Mesendoderm (in vitro differentiated cells): ENCODE measurements around the gene CTDNEP1.

ENCODE experiments used
- DNase-seq: peaks from one replicate; pipeline ENCODE4 v3.0.0; 2013
- H2AK5ac ChIP-seq: 2 replicates; pipeline ENCODE4 v1.6.1; 2013; ENCODE audit warnings: low read length, inconsistent platforms
- H2BK120ac ChIP-seq: 2 replicates; pipeline ENCODE4 v1.6.1; 2013; ENCODE audit warnings: low read depth, mild to moderate bottlenecking, low read length, moderate library complexity, mixed read lengths
- H2BK15ac ChIP-seq: replicated peaks from 2 replicates; pipeline ENCODE4 v1.6.1; 2013; ENCODE audit warnings: low read depth, mild to moderate bottlenecking, moderate library complexity
- H2BK5ac ChIP-seq: 2 replicates; pipeline ENCODE4 v1.6.1; 2013; ENCODE audit warnings: low read length, inconsistent platforms
- H3K18ac ChIP-seq: 2 replicates; pipeline ENCODE4 v1.6.1; 2013; ENCODE audit warnings: mild to moderate bottlenecking, low read length, mixed read lengths
- H3K23ac ChIP-seq: one replicate; pipeline ENCODE4 v1.6.1; 2013; ENCODE audit warnings: low read length
- H3K27ac ChIP-seq: 2 replicates; pipeline ENCODE4 v1.5.1; 2013; ENCODE audit warnings: low read depth, mild to moderate bottlenecking, inconsistent platforms, low read length, moderate library complexity
- H3K27me3 ChIP-seq: 2 replicates; pipeline ENCODE4 v1.6.1; 2013; ENCODE audit warnings: low read length, control low read depth, mild to moderate bottlenecking, inconsistent platforms; ENCODE audit not compliant: insufficient read depth, poor library complexity
- H3K36me3 ChIP-seq: 2 replicates; pipeline ENCODE4 v1.6.1; 2013; ENCODE audit warnings: low read length, inconsistent platforms; ENCODE audit not compliant: control insufficient read depth, insufficient read depth
- H3K4ac ChIP-seq: one replicate; pipeline ENCODE4 v1.6.1; 2013; ENCODE audit warnings: low read depth, mild to moderate bottlenecking, low read length, moderate library complexity
- H3K4me1 ChIP-seq: 2 replicates; pipeline ENCODE4 v1.6.1; 2013; ENCODE audit warnings: low read depth, low read length, inconsistent platforms; ENCODE audit not compliant: control insufficient read depth
- H3K4me2 ChIP-seq: 2 replicates; pipeline ENCODE4 v1.6.1; 2013; ENCODE audit warnings: low read length
- H3K4me3 ChIP-seq: 2 replicates; pipeline ENCODE4 v1.5.1; 2013; ENCODE audit warnings: mild to moderate bottlenecking, low read length
- H3K56ac ChIP-seq: one replicate; pipeline ENCODE4 v1.6.1; 2013; ENCODE audit warnings: low read length
- H3K79me1 ChIP-seq: 2 replicates; pipeline ENCODE4 v1.6.1; 2013; ENCODE audit warnings: low read length, inconsistent platforms
- H3K79me2 ChIP-seq: 2 replicates; pipeline ENCODE4 v1.6.1; 2013; ENCODE audit warnings: mild to moderate bottlenecking, low read length; ENCODE audit not compliant: control insufficient read depth, insufficient read depth
- H3K9ac ChIP-seq: 2 replicates; pipeline ENCODE4 v1.6.1; 2013; ENCODE audit warnings: low read length, inconsistent platforms
- H4K5ac ChIP-seq: one replicate; pipeline ENCODE4 v1.6.1; 2013; ENCODE audit warnings: low read length
- H4K8ac ChIP-seq: one replicate; pipeline ENCODE4 v1.6.1; 2013; ENCODE audit warnings: low read depth, mild to moderate bottlenecking, control low read depth, low read length, moderate library complexity
- WGBS: extraction: QIAGEN DNeasy Blood & Tissue Kit; methylation state at CpG from one replicate; pipeline ENCODE4 v1.1.7; 2013; ENCODE audit warnings: low lambda C conversion rate, missing lambda C conversion rate; ENCODE audit not compliant: insufficient coverage; ENCODE audit errors: extremely low coverage; 5-methylcytosine and 5-hydroxymethylcytosine counted together

CTDNEP1 gene

GRCh38 chr17:7218166-7218565 is 33.4 kb downstream of the CTDNEP1 start:
- Histone ChIP-seq H3K4ac (no peak overlapping the region), H2BK5ac (no peak overlapping the region), H4K8ac (no peak overlapping the region), H3K18ac (peak overlapping the region; percentile 26), H3K4me2 (no peak overlapping the region), H3K36me3 (peaks cover 2% of the 10 kb centered on the region), H2BK120ac (no peak overlapping the region), H2AK5ac (peak overlapping the region; percentile 88), H2BK15ac (no peak overlapping the region), H3K27ac (no peak overlapping the region), H3K27me3 (no peaks in the 10 kb centered on the region), H3K4me3 (no peak overlapping the region), H3K23ac (no peak overlapping the region), H3K56ac (peak overlapping the region; percentile 75), H3K79me2 (peaks cover 9% of the 10 kb centered on the region), H3K9ac (peak overlapping the region; percentile 35), H3K4me1 (peaks cover 14% of the 10 kb centered on the region), H4K5ac (no peak overlapping the region), H3K79me1 (peaks cover 5% of the 10 kb centered on the region)
- no peak for DNase-seq
- WGBS, result no CpG with 5 or more reads among the region's 6 CpGs

DNA sequence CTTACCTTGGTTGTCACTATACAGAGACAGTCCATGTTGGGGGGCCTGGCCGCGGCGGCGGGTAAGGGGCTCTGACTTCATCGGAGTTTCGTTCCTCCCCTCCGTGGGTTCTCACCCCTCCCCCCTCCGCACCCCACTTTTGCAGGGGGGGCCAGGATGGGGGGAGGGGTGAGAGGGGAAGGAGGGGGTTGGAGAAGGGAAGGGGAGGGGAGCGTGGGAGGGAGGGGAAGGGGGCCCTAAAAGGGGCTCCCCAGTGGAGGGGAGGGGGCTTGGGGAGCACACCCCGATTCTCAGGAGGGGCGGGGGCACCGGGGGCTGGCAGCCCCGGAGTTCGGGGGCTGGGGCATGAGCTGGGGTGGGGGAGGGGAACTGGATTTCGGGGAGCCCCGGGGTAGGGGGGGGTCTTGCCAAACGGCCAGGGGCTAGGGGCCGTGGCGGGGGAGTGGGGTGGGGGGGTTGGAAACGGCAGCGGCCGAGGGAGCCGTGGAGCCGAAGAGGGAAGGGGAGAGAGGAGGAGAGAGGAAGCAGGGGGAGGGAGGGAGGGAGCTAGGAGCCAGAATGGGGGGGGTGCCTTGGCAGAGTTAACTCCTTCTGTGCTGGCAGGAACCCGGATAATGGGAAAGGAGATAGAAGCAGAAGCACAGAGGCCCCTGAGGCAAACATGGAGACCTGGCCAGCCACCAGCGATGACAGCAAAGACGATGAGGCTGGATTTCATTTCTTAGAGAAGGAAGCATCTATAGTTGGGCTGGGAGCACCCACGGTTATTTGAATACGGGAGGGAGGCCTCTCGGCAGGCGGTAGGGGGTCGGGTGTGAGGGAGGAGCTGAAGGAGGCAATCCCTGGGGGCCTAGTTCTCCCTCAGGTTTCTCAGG is 34.2 kb downstream of the CTDNEP1 start:
- H3K9ac ChIP-seq, result peak overlapping the region; percentile 73
- WGBS, result no CpG with 5 or more reads among the region's 32 CpGs
- peak overlapping the region; percentile 78 for H3K4ac ChIP-seq
- no peak overlapping the region for H4K5ac ChIP-seq
- H3K18ac ChIP-seq, result peak overlapping the region; percentile 92
- H2BK120ac ChIP-seq, result peak overlapping the region; percentile 55
- H3K27ac ChIP-seq, result peak overlapping the region; percentile 34
- H3K27me3 ChIP-seq, result no peaks in the 10 kb centered on the region
- no peaks in the 10 kb centered on the region for H3K36me3 ChIP-seq
- H2AK5ac ChIP-seq, result no peak overlapping the region
- H3K4me2 ChIP-seq, result peak overlapping the region; percentile 87
- no peak overlapping the region for H4K8ac ChIP-seq
- H2BK5ac ChIP-seq, result no peak overlapping the region
- peaks cover 14% of the 10 kb centered on the region for H3K4me1 ChIP-seq
- peak overlapping the region; percentile 83 for H3K56ac ChIP-seq
- peak overlapping the region; percentile 57 for H2BK15ac ChIP-seq
- H3K79me1 ChIP-seq, result peaks cover 5% of the 10 kb centered on the region
- H3K23ac ChIP-seq, result no peak overlapping the region
- H3K4me3 ChIP-seq, result peak overlapping the region; percentile 16
- DNase-seq, result peak; percentile 88
- peaks cover 9% of the 10 kb centered on the region for H3K79me2 ChIP-seq

- Histone ChIP-seq H2BK120ac (peak overlapping the region; percentile 55), H3K27me3 (no peaks in the 10 kb centered on the region), H3K79me2 (peaks cover 13% of the 10 kb centered on the region), H3K36me3 (no peaks in the 10 kb centered on the region), H4K5ac (no peak overlapping the region), H3K23ac (no peak overlapping the region), H3K18ac (peak overlapping the region; percentile 92), H2BK5ac (no peak overlapping the region), H3K4me1 (peaks cover 17% of the 10 kb centered on the region), H4K8ac (no peak overlapping the region), H3K56ac (peak overlapping the region; percentile 83), H3K4me2 (peak overlapping the region; percentile 87), H2AK5ac (no peak overlapping the region), H2BK15ac (no peak overlapping the region), H3K79me1 (peaks cover 7% of the 10 kb centered on the region), H3K4me3 (peak overlapping the region; percentile 16), H3K9ac (peak overlapping the region; percentile 73), H3K4ac (peak overlapping the region; percentile 78), H3K27ac (peak overlapping the region; percentile 66)
- WGBS, result no CpG with 5 or more reads among the region's 7 CpGs
- DNase-seq, result no peak
Observed at GRCh38 chr17:7216242-7217112, 35.1 kb downstream of the CTDNEP1 start.

GRCh38 chr17:7215652-7216180 is 35.8 kb downstream of the CTDNEP1 start:
- peaks cover 4% of the 10 kb centered on the region for H3K79me1 ChIP-seq
- WGBS, result no CpG with 5 or more reads among the region's 10 CpGs
- peak; percentile 82 for DNase-seq

DNA sequence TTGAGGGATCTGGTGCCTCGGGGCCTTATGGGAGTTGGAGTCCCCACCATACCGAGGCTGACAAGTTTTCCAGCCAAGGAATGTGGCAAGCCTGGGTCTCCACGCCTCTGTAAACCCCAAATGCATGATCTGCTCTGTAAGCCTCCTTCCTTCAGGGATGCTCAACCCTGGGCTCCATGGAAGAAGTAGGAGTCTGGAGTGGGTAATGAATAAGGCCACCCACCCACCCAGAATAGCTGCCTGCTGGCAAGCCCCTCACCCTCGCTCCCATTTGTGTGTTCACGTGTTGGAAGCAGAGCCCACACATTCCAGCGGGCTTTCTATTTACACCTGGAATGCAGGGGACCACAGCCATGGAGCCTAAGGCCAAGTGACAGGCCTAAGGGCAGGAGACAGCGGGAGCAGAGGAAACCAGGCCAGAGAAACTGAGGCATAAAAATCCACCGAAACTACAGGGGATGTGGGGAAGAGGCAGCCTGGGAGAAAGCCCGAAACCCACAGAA is 36.3 kb downstream of the CTDNEP1 start:
- H3K27me3 ChIP-seq, result no peaks in the 10 kb centered on the region
- peak overlapping the region; percentile 69 for H3K27ac ChIP-seq
- H2AK5ac ChIP-seq, result no peak overlapping the region
- H2BK5ac ChIP-seq, result peak overlapping the region; percentile 25
- H3K9ac ChIP-seq, result peak overlapping the region; percentile 52
- no peak overlapping the region for H4K5ac ChIP-seq
- peaks cover 20% of the 10 kb centered on the region for H3K4me1 ChIP-seq
- no peak overlapping the region for H3K4ac ChIP-seq
- H4K8ac ChIP-seq, result no peak overlapping the region
- no peak overlapping the region for H2BK120ac ChIP-seq
- DNase-seq, result no peak
- H3K79me2 ChIP-seq, result peaks cover 18% of the 10 kb centered on the region
- H3K79me1 ChIP-seq, result peaks cover 4% of the 10 kb centered on the region
- H3K4me3 ChIP-seq, result no peak overlapping the region
- no peaks in the 10 kb centered on the region for H3K36me3 ChIP-seq
- H3K18ac ChIP-seq, result peak overlapping the region; percentile 32
- WGBS, result no CpG with 5 or more reads among the region's 9 CpGs
- no peak overlapping the region for H3K23ac ChIP-seq
- H3K56ac ChIP-seq, result peak overlapping the region; percentile 69
- H3K4me2 ChIP-seq, result peak overlapping the region; percentile 55
- no peak overlapping the region for H2BK15ac ChIP-seq

More at GRCh38 chr17:7215652-7216180, 35.8 kb downstream of the CTDNEP1 start:
- H3K23ac ChIP-seq, result no peak overlapping the region
- peak overlapping the region; percentile 25 for H2BK5ac ChIP-seq
- H3K4ac ChIP-seq, result no peak overlapping the region
- H3K4me3 ChIP-seq, result no peak overlapping the region
- H3K79me2 ChIP-seq, result peaks cover 17% of the 10 kb centered on the region
- no peak overlapping the region for H2BK15ac ChIP-seq
- no peak overlapping the region for H2AK5ac ChIP-seq
- peaks cover 20% of the 10 kb centered on the region for H3K4me1 ChIP-seq
- no peaks in the 10 kb centered on the region for H3K27me3 ChIP-seq
- no peak overlapping the region for H2BK120ac ChIP-seq
- H3K9ac ChIP-seq, result peak overlapping the region; percentile 73
- peak overlapping the region; percentile 69 for H3K27ac ChIP-seq
- H3K36me3 ChIP-seq, result no peaks in the 10 kb centered on the region
- peak overlapping the region; percentile 32 for H3K18ac ChIP-seq
- peak overlapping the region; percentile 83 for H3K56ac ChIP-seq
- peak overlapping the region; percentile 87 for H3K4me2 ChIP-seq
- no peak overlapping the region for H4K8ac ChIP-seq
- H4K5ac ChIP-seq, result no peak overlapping the region
